Lung (tissue), 12 donors: ENCODE data around the gene MARK3. TPM values are rescaled to one million over a fixed set of nuclear protein-coding genes. Genes with fewer than 3 reads are reported as not detected.
A peak's percentile ranks its signal among the peaks of the same experiment; 100 is the strongest.

ENCODE experiments used
- ATAC-seq: fragments of 200-7000 bp; cut with Tn5 transposase; one replicate; pipeline ENCODE4 v1.9.1; 2020; ENCODE audit warnings: moderate number of reproducible peaks; ENCODE audit not compliant: insufficient read depth, low FRiP score
- DNase-seq, 3 donors: peaks; one replicate each; pipeline ENCODE4 v3.0.0-alpha.2; 2013 to 2017
- H3K27ac ChIP-seq, 2 donors: one replicate each; pipeline ENCODE4 v1.5.1; 2013; ENCODE audit warnings: mild to moderate bottlenecking in 2 of 2, moderate library complexity in 2 of 2, control low read depth in 1 of 2, inconsistent platforms in 1 of 2, low read depth in 1 of 2, low read length in 1 of 2
- H3K27me3 ChIP-seq, 3 donors: one replicate each; pipeline ENCODE4 v1.5.1; 2013; ENCODE audit warnings: low read length in 2 of 3; ENCODE audit not compliant: control insufficient read depth in 3 of 3, insufficient read depth in 3 of 3
- H3K36me3 ChIP-seq, 4 donors: one replicate each; pipeline ENCODE4 v1.5.1; 2013; ENCODE audit warnings: low read length in 4 of 4, mild to moderate bottlenecking in 1 of 4, moderate library complexity in 1 of 4; ENCODE audit not compliant: control insufficient read depth in 4 of 4, insufficient read depth in 4 of 4
- H3K4me1 ChIP-seq, 5 donors: one replicate each; pipeline ENCODE4 v1.5.1; 2013; ENCODE audit warnings: low read length in 5 of 5, mild to moderate bottlenecking in 2 of 5, moderate library complexity in 1 of 5; ENCODE audit not compliant: control insufficient read depth in 5 of 5, insufficient read depth in 5 of 5
- H3K4me3 ChIP-seq: one replicate; pipeline ENCODE4 v1.5.1; 2013; ENCODE audit warnings: mild to moderate bottlenecking, control low read depth, moderate library complexity
- H3K9ac ChIP-seq, 2 donors: one replicate each; pipeline ENCODE4 v1.5.1; 2013; ENCODE audit warnings: low read length in 2 of 2, control low read depth in 1 of 2; ENCODE audit not compliant: insufficient read depth in 1 of 2
- H3K9me3 ChIP-seq, 4 donors: one replicate each; pipeline ENCODE4 v1.5.1; 2013; ENCODE audit warnings: low read length in 3 of 4, mild to moderate bottlenecking in 1 of 4, moderate library complexity in 1 of 4; ENCODE audit not compliant: control insufficient read depth in 4 of 4, insufficient read depth in 3 of 4
- CTCF ChIP-seq: IDR thresholded peaks from 2 replicates; pipeline ENCODE4 v1.5.1; 2012; ENCODE audit warnings: mild to moderate bottlenecking; ENCODE audit errors: control extremely low read depth, extremely low read depth
- WGBS, 2 donors: extraction: QIAGEN DNeasy Blood & Tissue Kit; methylation state at CpG; one replicate each; pipeline ENCODE4 v1.1.7; 2013; 5-methylcytosine and 5-hydroxymethylcytosine counted together
- polyA plus RNA-seq, 2 donors: library from polyadenylated mRNA; stranded (reverse); fragments of 200-250 nt; gene quantifications; one replicate each; pipeline ENCODE4 v1.2.1, GENCODE V29; 2013
- total RNA-seq, 2 donors: library from RNA; depleted of rRNA in 1 of 2; stranded (reverse); fragments of >200 nt in 1 of 2; gene quantifications; one replicate each; pipeline ENCODE4 v1.2.1, GENCODE V29; 2014 to 2021
- donor health status: control.
- donor health status: control.
- donor health status: Bipolar disorder and iron deficiency.
- donor health status: healthy.
- donor health status: DM: yes; HTN: yes; CAD: no.

MARK3 gene
- total and polyA plus RNA-seq, 4 donors, result 56.2 to 177 (median 101) TPM

- no peak for TF ChIP-seq CTCF
- Histone ChIP-seq H3K27ac (peak overlapping the region in 1 of 2 donors; percentile 33), H3K9ac (no peak overlapping the region)
Observed at GRCh38 chr14:103519043-103519836, 134.0 kb downstream of the MARK3 start.

GRCh38 chr14:103519837-103520212 is 134.6 kb downstream of the MARK3 start:
- H3K4me1 ChIP-seq, result peaks cover 0 to 39% (median 21%) of the 10 kb centered on the region in 5 donors
- no peak overlapping the region for H3K9ac ChIP-seq
- TF ChIP-seq CTCF, result no peak
- ATAC-seq (no peak), DNase-seq (no peak)
- H3K4me3 ChIP-seq, result no peak overlapping the region
- H3K27ac ChIP-seq, result peak overlapping the region in 1 of 2 donors; percentile 30
- no peaks in the 10 kb centered on the region for H3K9me3 ChIP-seq
- 73 to 84% methylated on average over 22 of the region's 22 CpGs for WGBS, 2 donors
- no peaks in the 10 kb centered on the region for H3K27me3 ChIP-seq
- no peaks in the 10 kb centered on the region for H3K36me3 ChIP-seq

More at GRCh38 chr14:103519043-103519836, 134.0 kb downstream of the MARK3 start:
- Histone ChIP-seq H3K4me3 (no peak overlapping the region), H3K4me1 (peaks cover 0 to 34% (median 21%) of the 10 kb centered on the region in 5 donors), H3K36me3 (no peaks in the 10 kb centered on the region), H3K9me3 (no peaks in the 10 kb centered on the region), H3K27me3 (no peaks in the 10 kb centered on the region)
- ATAC-seq (no peak), DNase-seq (no peak)
- WGBS, 2 donors, result 35 to 39% methylated on average over 12 to 13 of the region's 13 CpGs

GRCh38 chr14:103520269-103520656 is 135.0 kb downstream of the MARK3 start:
- Histone ChIP-seq H3K36me3 (no peaks in the 10 kb centered on the region), H3K27ac (peak overlapping the region in 1 of 2 donors; percentile 80), H3K4me3 (no peak overlapping the region), H3K4me1 (peaks cover 0 to 43% (median 21%) of the 10 kb centered on the region in 5 donors), H3K27me3 (no peaks in the 10 kb centered on the region), H3K9me3 (no peaks in the 10 kb centered on the region), H3K9ac (no peak overlapping the region)
- WGBS, 2 donors, result 64 to 80% methylated on average over 10 of the region's 10 CpGs
- TF ChIP-seq CTCF, result no peak
- DNase-seq, result no peak
- ATAC-seq, result no peak
